Suprapubic skin (tissue), 4 donors: ENCODE measurements around the gene KIFBP. TPM values are rescaled to one million over a fixed set of nuclear protein-coding genes. Genes with fewer than 3 reads are reported as not detected.

ENCODE experiments used
- DNase-seq, 2 donors: peaks; one replicate each; pipeline ENCODE4 v3.0.0-alpha.2; 2019; ENCODE audit warnings: low spot score in 2 of 2
- H3K27ac ChIP-seq: fragments of 200-600 bp; sonication (generic); one replicate; pipeline ENCODE4 v1.5.1; 2019
- H3K27me3 ChIP-seq: fragments of 200-600 bp; sonication (generic); one replicate; pipeline ENCODE4 v1.5.1; 2019
- H3K36me3 ChIP-seq: fragments of 200-600 bp; sonication (generic); one replicate; pipeline ENCODE4 v1.5.1; 2019
- H3K4me1 ChIP-seq: fragments of 200-600 bp; sonication (generic); one replicate; pipeline ENCODE4 v1.5.1; 2019
- H3K4me3 ChIP-seq: fragments of 200-600 bp; sonication (generic); one replicate; pipeline ENCODE4 v1.5.1; 2019; ENCODE audit warnings: mild to moderate bottlenecking
- H3K9me3 ChIP-seq: fragments of 200-600 bp; sonication (generic); one replicate; pipeline ENCODE4 v1.5.1; 2019
- CTCF ChIP-seq, 2 donors: fragments of 200-600 bp in 1 of 2; fragments of 450-650 bp in 1 of 2; sonication (generic) in 1 of 2; IDR thresholded peaks; one replicate each; pipeline ENCODE4 v1.5.1; 2016 to 2019; ENCODE audit warnings: antibody characterized with exemption in 2 of 2, mild to moderate bottlenecking in 1 of 2, moderate library complexity in 1 of 2
- EP300 ChIP-seq: sonication (generic); formaldehyde crosslinking; IDR thresholded peaks from one replicate; pipeline ENCODE4 v1.6.1; 2017; ENCODE audit warnings: antibody characterized with exemption
- POLR2A ChIP-seq, 2 donors: fragments of 450-650 bp; IDR thresholded peaks; one replicate each; pipeline ENCODE4 v1.6.1; 2017; ENCODE audit warnings: antibody characterized with exemption in 2 of 2, mild to moderate bottlenecking in 2 of 2, moderate library complexity in 2 of 2
- POLR2AphosphoS5 ChIP-seq, 3 donors: sonication (generic); formaldehyde crosslinking; IDR thresholded peaks; one replicate each; pipeline ENCODE4 v1.6.1; 2017; ENCODE audit warnings: antibody characterized with exemption in 3 of 3
- WGBS: methylation state at CpG from one replicate; pipeline ENCODE4 v1.1.5; 2018; 5-methylcytosine and 5-hydroxymethylcytosine counted together
- total RNA-seq, 4 donors: library from RNA; depleted of rRNA; stranded (reverse); fragments of >200 nt; gene quantifications; one replicate each; pipeline ENCODE4 v1.1.0, GENCODE V29; 2016

Gene KIFBP
- total RNA-seq, 4 donors from 2014 or later = 15.0 to 21.5 (median 20.8) TPM

DNA sequence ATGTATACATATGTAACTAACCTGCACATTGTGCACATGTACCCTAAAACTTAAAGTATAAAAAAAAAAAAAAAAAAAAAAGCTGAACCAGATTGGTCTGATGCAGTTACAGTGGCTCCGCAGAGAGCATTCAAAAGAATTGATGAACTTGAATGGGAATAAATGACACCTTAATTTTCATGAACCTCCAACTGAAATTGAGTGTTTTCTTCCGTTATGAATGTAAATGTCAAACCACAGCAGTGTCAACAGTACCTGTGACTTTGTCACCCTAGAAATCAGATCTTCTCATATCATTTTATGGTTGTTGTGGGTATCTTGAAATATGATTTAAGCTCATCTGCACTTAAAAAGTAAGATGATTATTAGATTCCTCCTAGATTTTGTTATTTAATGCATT is 66.6 kb downstream of the KIFBP start:
- no peaks in the 10 kb centered on the region for H3K9me3 ChIP-seq
- 89% methylated on average over 2 of the region's 2 CpGs for WGBS
- DNase-seq = no peak
- no peak overlapping the region for H3K4me3 ChIP-seq
- no peaks in the 10 kb centered on the region for H3K36me3 ChIP-seq
- TF ChIP-seq POLR2AphosphoS5 (IDR thresholded peaks at IDR 0.05) (no peak), CTCF (IDR thresholded peaks at IDR 0.05) (no peak), POLR2A (IDR thresholded peaks at IDR 0.05) (no peak), EP300 (no peak)
- peaks cover 9% of the 10 kb centered on the region for H3K4me1 ChIP-seq
- no peak overlapping the region for H3K27ac ChIP-seq
- H3K27me3 ChIP-seq = no peaks in the 10 kb centered on the region

GRCh38 chr10:69056129-69056528 is 67.5 kb downstream of the KIFBP start:
- TF ChIP-seq POLR2A (IDR thresholded peaks at IDR 0.05) (no peak), CTCF (IDR thresholded peaks at IDR 0.05) (no peak), EP300 (no peak), POLR2AphosphoS5 (IDR thresholded peaks at IDR 0.05) (no peak)
- Histone ChIP-seq H3K27ac (no peak overlapping the region), H3K36me3 (no peaks in the 10 kb centered on the region), H3K4me3 (no peak overlapping the region), H3K4me1 (peaks cover 9% of the 10 kb centered on the region), H3K27me3 (no peaks in the 10 kb centered on the region), H3K9me3 (no peaks in the 10 kb centered on the region)
- WGBS = 54% methylated on average over 7 of the region's 7 CpGs
- DNase-seq = no peak

GRCh38 chr10:69056536-69057260 is 68.1 kb downstream of the KIFBP start:
- no peak for DNase-seq
- Histone ChIP-seq H3K27ac (no peak overlapping the region), H3K4me3 (no peak overlapping the region), H3K36me3 (no peaks in the 10 kb centered on the region), H3K9me3 (no peaks in the 10 kb centered on the region), H3K4me1 (peaks cover 10% of the 10 kb centered on the region), H3K27me3 (no peaks in the 10 kb centered on the region)
- TF ChIP-seq POLR2A (IDR thresholded peaks at IDR 0.05) = no peak
- TF ChIP-seq CTCF (IDR thresholded peaks at IDR 0.05) = no peak
- no peak for TF ChIP-seq EP300
- no peak for TF ChIP-seq POLR2AphosphoS5 (IDR thresholded peaks at IDR 0.05)
- 76% methylated on average over 14 of the region's 14 CpGs for WGBS

DNA sequence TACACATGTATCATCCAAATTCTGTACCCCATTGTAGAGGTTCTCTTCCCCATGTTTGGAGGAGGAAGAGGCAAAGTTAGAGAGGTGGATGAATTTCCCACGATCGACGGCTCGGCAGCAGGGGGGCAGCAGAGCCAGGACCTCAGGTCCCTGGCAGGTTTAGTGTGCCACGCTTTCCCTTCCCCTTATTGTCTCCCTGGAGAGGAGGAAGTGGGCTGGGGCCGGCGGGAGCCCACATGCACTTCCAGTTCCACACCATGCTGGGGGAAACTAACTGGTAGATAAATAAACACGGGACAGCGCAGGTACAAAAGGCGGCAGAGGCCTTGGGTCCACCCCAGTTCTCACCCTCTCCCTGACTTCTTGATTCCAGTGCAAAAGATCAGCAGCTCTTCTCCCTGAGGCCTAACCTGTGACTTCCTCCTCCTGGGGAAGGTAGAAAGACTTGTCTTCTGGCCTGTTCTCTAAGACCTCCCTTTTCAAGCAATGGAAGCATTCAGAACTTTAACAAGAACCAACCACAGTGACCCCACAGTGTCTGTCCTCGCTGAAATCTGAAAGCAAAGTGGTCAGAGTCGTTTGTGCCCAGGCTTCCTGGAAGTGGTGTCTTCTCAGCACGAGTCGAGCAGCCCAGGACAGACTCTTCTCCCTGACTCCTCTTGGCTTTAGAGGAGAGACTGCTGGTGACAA is 68.8 kb downstream of the KIFBP start:
- H3K9me3 ChIP-seq = no peaks in the 10 kb centered on the region
- no peak overlapping the region for H3K4me3 ChIP-seq
- peak overlapping the region; percentile 28 for H3K27ac ChIP-seq
- H3K36me3 ChIP-seq = no peaks in the 10 kb centered on the region
- peaks cover 17% of the 10 kb centered on the region for H3K4me1 ChIP-seq
- DNase-seq = no peak
- 67% methylated on average over 12 of the region's 14 CpGs for WGBS
- TF ChIP-seq CTCF (IDR thresholded peaks at IDR 0.05) = no peak
- TF ChIP-seq EP300 = no peak
- TF ChIP-seq POLR2A (IDR thresholded peaks at IDR 0.05) = no peak
- TF ChIP-seq POLR2AphosphoS5 (IDR thresholded peaks at IDR 0.05) = no peak
- no peaks in the 10 kb centered on the region for H3K27me3 ChIP-seq

DNA sequence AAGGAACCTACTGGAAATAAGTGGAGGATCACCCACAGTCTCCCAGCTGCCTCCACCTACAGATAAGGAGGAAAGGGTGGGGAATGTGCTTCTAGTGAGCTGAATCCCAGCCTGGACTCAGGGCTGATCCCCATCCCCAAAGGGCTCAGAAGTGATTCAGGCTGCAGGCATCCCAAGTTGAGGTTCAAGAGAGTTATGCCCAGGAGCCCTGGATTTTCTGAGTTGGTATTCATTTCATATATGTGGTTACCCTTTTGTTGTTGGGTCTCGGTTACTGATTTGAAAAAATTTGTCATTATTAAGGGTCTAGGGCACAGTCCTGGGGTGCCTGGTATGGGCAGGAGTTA is 69.3 kb downstream of the KIFBP start:
- H3K4me1 ChIP-seq = peaks cover 22% of the 10 kb centered on the region
- no peak for DNase-seq
- TF ChIP-seq POLR2AphosphoS5 (IDR thresholded peaks at IDR 0.05) = no peak
- no peaks in the 10 kb centered on the region for H3K9me3 ChIP-seq
- 0% methylated on average over 1 of the region's 1 CpG for WGBS
- H3K27ac ChIP-seq = peak overlapping the region; percentile 28
- no peaks in the 10 kb centered on the region for H3K27me3 ChIP-seq
- H3K4me3 ChIP-seq = no peak overlapping the region
- no peaks in the 10 kb centered on the region for H3K36me3 ChIP-seq
